Activated gamma-delta T cell (primary cell): Measurements from ENCODE around the gene EIF5AL1.

ENCODE experiments used
- DNase-seq: peaks from one replicate; lab custom pipeline; 2025; lab: John Stamatoyannopoulos, UW

Gene EIF5AL1

DNA sequence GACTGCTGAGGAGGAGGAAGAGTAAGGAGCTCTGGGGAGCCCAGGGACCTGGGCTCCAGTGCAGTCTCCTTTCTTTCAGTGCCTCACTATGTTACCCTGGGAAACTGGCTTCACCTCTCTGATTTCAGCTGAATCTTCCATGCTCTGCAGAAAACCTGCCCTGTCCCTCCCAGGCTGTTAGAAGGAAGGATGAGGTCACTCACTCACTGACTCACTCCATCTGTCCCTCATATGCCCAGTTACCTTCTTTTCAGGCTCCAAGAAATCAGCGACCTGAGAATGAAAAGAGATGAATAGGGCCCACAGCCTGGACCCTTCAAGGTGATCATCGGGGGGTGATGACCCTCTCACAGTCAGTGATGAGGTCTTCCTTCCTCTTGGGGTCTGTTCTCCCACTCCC, 47.4 kb downstream of the EIF5AL1 start:
- no peak for DNase-seq

DNA sequence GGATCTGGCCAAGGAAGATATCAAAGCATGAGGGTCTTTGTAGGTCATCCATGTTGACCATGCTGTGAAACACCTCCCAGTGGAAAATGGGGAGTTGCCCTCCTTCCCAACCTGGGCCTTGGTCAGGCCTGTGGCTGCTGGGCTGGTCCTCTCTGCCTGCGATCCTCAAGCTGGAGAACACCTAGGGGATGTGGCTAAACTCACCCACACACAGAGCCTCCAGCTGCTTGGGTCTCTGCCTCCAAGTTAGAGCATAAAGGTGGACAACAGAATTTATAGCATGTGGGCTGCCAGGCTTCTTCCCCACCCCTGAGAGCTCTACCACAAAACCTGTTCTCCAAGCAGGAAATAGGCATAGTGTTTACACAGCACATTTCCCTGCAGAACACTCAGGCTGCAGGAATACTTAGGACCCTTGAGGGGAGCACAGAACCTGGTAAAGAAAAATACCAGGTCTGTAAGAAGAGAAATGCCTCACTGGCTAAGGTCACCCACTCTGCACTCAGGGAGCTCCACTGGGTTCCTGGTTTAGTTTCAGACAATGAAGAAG, 47.9 kb downstream of the EIF5AL1 start, which contains the start of gene SFTPA2:
Gene SFTPA2, minus strand, starts transcription at position 248 of the 550 bp plus-strand sequence. CDS start 924 bp downstream, outside the sequence.
- DNase-seq: no peak

DNA sequence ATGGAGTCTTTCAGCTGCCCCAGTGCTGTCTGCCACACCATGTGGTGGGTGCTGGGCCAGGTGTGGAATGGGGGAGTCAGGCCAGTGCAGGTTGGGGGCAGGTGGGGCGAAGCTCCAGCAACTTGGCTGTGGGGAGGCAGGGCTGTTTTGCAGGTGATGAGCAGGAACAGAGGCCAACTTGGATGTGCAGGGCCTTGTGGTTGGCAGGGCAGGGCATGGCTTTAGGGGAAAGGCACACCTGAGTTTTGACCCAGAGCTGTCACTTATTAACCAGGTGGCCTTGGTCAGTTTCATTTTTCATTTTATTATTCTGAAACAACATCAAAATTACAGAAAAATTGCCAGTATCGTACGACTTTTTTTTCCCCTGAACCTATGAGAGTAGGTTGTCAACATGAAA, 48.9 kb downstream of the EIF5AL1 start:
- no peak for DNase-seq

GRCh38 chr10:79562135-79562756, 49.9 kb downstream of the EIF5AL1 start:
- no peak for DNase-seq

DNA sequence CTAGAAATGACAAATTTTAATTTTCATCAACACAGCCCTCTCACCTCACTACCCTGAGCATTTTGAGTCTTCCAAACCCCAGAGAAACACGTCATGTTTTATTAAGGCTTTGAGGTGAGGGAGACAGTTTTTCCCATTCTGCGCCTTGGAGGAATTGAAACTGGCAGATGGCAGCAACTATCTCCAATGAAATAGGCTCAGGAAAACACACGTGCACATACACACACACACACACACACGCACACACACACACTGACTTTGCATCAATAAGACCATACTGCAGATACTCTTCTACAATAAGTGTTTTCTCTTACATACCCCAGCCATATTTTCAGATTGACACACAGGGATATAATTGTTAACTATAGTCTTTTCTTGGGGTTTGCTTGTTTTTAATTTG, 51.1 kb downstream of the EIF5AL1 start:
- DNase-seq: no peak
